GM18867 (cell line): ENCODE data around the gene FBXW9.
"Not testable (repeated sequence)": the region's sequence is repeated elsewhere in the genome, so short reads cannot be mapped to it uniquely, and the experiment has no call there.

Experiments
- ATAC-seq: cut with Tn5 transposase; IDR thresholded peaks from one replicate; pipeline ENCODE4 v1.9.1; 2021; ENCODE audit warnings: mild to moderate bottlenecking, moderate library complexity; ENCODE audit not compliant: unreplicated experiment

The FBXW9 gene

DNA sequence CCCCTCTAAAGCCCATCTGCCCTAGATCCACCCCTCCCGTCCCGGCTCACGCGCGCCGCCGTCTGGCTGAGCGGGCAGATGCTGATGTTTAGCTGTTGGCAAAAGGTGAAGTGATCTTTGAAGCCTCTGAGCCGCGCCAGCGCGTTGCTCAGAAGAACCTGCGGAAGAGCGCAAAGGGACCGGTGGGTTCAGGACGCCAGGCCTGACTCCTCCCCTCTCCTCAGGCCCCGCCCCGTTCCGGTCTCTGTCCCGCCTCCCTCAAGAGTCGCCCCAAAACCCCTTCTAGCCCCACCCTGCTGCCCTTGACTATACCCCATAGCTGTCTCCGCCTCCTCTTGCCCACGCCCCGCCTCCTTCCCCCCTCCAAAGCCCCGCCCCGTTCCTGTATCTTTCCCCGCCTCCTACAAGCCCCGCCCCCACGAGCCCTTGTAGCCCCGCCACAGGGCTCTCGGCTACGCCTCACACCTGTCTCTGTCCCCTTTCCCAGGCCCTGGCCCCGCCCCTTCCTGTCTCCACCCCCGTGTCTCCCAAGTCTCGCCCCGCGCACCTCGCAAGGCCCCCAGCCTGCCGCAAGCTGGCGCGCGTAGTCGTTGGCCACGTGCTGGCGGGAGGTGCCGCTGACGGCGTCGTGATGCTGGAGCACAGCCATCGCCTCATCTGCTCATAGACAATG is 39.4 kb downstream of the FBXW9 start:
- no peak for ATAC-seq

DNA sequence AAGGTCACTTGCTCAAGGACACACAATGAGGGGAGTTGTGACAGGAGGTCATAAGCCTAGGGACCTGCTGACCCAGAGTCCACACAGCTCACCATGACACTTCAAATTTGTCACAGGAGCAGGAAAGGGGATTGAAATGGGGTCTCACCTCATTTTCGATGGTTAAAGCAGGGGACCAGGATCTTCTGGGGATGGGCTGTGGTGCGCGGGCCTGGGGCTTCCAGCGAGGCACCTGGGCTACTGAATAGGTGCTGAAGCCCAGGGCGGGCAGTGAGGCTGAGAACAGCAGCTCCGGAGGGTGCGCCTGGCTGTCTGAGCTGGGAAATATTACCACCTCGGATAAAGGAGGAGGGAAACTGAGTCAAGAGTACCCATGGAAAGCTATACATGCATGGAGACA is 40.9 kb downstream of the FBXW9 start:
- ATAC-seq, result no peak

GRCh38 chr19:12652219-12652618 is 44.2 kb downstream of the FBXW9 start:
- ATAC-seq, result no peak

DNA sequence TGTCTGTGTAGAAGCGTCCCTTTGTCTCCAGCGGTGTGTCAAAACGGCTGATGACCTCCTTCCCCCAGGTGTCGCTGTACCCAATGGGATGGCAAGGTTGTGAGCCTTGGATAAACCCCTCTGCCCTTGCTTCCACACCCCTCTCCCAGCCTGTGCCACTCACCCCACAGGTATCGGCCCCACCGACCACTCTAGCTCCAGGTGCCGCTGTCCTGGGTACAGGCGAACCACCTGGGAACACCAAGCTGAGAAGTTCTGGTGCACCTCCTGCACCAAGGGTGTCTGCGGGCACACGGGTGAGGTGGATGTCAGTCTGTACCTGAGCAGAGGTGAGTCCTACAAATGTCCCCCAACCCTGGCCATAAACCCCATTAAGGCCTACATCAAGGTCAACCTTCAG is 46.5 kb downstream of the FBXW9 start:
- ATAC-seq, result no peak

GRCh38 chr19:12648088-12648487 is 48.3 kb downstream of the FBXW9 start:
- no peak for ATAC-seq

DNA sequence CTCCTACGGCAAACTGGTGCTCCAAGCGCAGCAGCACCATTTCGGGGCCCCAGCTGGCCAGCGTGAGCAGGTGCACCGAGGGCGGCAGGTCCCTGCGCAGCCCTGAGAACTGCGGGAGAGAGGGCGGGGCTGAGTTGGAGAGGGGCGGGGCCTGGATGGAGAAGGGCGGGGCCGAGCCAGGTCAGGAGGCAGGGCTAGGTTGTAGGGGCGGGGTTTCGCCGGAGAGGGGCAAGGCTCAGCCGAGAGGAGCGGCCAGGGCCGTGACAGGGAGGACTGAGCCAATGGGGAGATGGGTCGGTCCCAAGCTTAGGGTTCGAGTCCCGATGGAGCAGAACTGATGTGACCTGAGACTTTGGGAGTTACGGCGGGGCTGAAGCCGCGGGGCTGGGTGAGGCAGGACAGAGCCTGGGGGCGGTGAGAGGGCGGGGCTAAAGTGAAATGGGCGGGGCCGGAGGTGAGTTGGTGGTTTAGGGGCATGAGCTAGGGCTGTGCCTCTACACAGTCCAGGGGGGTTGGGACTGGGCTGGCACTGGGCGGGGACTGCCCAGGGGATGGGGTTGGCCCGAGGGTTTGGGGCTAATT is 48.9 kb downstream of the FBXW9 start:
- no peak for ATAC-seq

DNA sequence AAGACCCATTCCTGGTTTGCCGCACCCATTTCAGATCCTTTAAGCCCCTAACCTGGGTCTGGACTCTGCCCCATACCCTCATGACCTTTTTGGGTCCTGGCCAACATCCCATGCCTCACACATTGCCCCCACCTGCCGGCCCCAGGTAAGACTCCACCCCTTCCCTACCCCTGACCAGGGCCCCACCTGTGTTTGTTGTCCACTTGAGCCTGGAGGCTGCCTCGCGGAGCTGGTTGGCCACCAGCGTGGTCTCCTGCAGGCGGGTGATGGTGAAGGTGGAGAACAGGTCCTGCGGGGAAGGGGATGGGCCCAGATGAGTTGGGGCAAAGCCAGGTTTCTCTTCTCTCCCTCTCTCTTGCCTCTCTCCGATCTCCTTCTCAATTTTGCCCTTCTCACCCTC is 49.4 kb downstream of the FBXW9 start:
- no peak for ATAC-seq

GRCh38 chr19:12646551-12646950 is 49.9 kb downstream of the FBXW9 start:
- ATAC-seq, result no peak

DNA sequence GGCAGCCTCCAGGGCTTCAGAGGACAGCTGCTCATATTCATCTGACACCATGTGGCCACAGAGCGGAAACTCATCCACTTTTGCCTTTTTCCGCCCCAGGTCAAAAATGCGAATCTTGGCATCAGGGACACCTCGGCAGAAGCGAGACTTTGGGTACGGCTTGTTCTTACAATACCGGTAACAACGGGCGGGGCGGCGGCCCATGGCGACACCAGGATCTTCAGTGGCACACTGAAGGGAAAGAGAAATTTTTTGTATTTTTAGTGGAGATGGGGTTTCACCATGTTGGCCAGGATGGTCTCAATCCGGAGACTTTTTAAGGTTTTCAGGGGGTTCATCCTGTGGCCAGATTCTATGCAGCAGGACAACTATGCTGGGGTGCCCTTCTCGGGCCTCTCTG is 52.7 kb downstream of the FBXW9 start:
- not testable (repeated sequence) for ATAC-seq

GRCh38 chr19:12642506-12642905 is 53.9 kb downstream of the FBXW9 start:
- ATAC-seq, result no peak

- no peak for ATAC-seq
Observed at GRCh38 chr19:12641456-12641855, 55.0 kb downstream of the FBXW9 start.

DNA sequence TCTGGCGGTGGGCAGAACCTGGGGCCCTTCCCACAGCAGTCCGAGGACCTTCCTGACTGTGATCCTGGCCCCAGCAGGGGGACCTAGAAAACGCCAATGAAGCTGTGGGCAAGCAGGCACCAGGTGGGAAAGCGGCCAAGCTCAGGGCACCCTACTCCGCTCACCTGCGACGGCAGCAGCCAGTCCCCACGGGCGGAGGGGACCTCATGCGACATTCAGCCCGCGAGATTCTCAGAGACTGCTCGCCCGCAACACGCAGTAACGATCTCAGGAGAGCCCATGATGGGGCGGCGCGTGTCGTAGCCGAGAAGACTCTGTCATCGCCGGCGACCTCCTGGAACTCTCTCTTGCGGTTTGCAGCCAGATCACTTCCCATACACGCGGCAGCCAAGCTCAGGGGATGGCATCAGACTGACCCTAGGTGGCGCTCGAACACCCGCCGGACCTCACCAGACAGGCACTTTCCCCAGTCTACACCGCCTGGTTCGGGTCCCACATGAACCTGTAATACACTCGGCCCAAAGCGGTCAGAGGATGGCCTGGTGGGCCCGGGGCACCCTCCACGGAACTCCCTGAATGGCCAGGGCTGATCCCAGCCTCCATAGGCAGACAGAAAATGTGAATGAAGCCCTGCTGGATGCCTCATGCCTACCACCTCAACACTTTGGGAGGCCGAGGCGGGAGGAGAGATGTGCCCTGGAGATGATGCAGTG is 56.4 kb downstream of the FBXW9 start:
- no peak for ATAC-seq
